IMR-90 (cell line): Measurements from ENCODE around the gene RAD23B. TPM values are rescaled to one million over a fixed set of nuclear protein-coding genes. Genes with fewer than 3 reads are reported as not detected.

Experiments
- ATAC-seq: fragments of 200-7000 bp; cut with Tn5 transposase; 2 replicates; pipeline ENCODE4 v1.9.1; 2020; ENCODE audit warnings: low read depth, mild to moderate bottlenecking, moderate library complexity
- BruUV-seq: library from RNA; stranded (reverse); fragments of 400-500 nt; replicated peaks from 2 replicates; lab custom pipeline; 2021; lab: Mats Ljungman, UMichigan
- CTCF ChIA-PET: fragments of 300-600 bp; formaldehyde crosslinking; extraction: SDS; loops from one replicate; lab custom pipeline; 2021; ENCODE audit warnings: antibody characterized with exemption; lab: Yijun Ruan, JAX
- POLR2A ChIA-PET: fragments of 300-600 bp; sonication (Branson Sonifier 250); formaldehyde crosslinking; loops from one replicate; lab custom pipeline; 2022; ENCODE audit warnings: antibody characterized with exemption; ENCODE audit not compliant: unreplicated experiment; lab: Charles Lee
- DNase-seq: peaks from one replicate; pipeline ENCODE4 v3.0.0; 2013
- H2AFZ ChIP-seq: replicated peaks from 2 replicates; pipeline ENCODE3; 2013; ENCODE audit warnings: low read length, mild to moderate bottlenecking; ENCODE audit not compliant: poor library complexity
- H2AK5ac ChIP-seq: 2 replicates; pipeline ENCODE4 v1.6.1; 2013; ENCODE audit warnings: low read depth, low read length, inconsistent platforms
- H2AK9ac ChIP-seq: replicated peaks from 2 replicates; pipeline ENCODE3; 2013; ENCODE audit warnings: mild to moderate bottlenecking, low read depth, low read length, moderate library complexity; ENCODE audit not compliant: poor library complexity
- H2BK120ac ChIP-seq: 2 replicates; pipeline ENCODE4 v1.6.1; 2013; ENCODE audit warnings: low read depth, low read length, inconsistent platforms
- H2BK15ac ChIP-seq: 3 replicates; pipeline ENCODE4 v1.6.1; 2013; ENCODE audit warnings: low read depth, low read length, inconsistent platforms
- H2BK20ac ChIP-seq: 2 replicates; pipeline ENCODE4 v1.6.1; 2013; ENCODE audit warnings: low read depth, mild to moderate bottlenecking, inconsistent platforms, low read length, moderate library complexity
- H2BK5ac ChIP-seq: 2 replicates; pipeline ENCODE4 v1.6.1; 2013; ENCODE audit warnings: mild to moderate bottlenecking, low read depth, low read length, inconsistent platforms; ENCODE audit not compliant: poor library complexity, severe bottlenecking
- H3K14ac ChIP-seq: replicated peaks from 2 replicates; pipeline ENCODE4 v1.6.1; 2013; ENCODE audit warnings: low read depth, low read length, inconsistent platforms
- H3K18ac ChIP-seq: 2 replicates; pipeline ENCODE4 v1.6.1; 2013; ENCODE audit warnings: low read depth, low read length, control low read depth
- H3K23ac ChIP-seq: 2 replicates; pipeline ENCODE4 v1.6.1; 2013; ENCODE audit warnings: low read depth, low read length, inconsistent platforms
- H3K27ac ChIP-seq: 2 replicates; pipeline ENCODE4 v1.5.1; 2013; ENCODE audit warnings: mild to moderate bottlenecking, control low read depth, low read length; ENCODE audit not compliant: insufficient read depth
- H3K27me3 ChIP-seq: 2 replicates; pipeline ENCODE4 v1.6.1; 2013; ENCODE audit warnings: low read length; ENCODE audit not compliant: control insufficient read depth, insufficient read depth
- H3K36me3 ChIP-seq: 2 replicates; pipeline ENCODE4 v1.6.1; 2013; ENCODE audit warnings: low read length, mixed read lengths; ENCODE audit not compliant: control insufficient read depth, insufficient read depth
- H3K4ac ChIP-seq: 2 replicates; pipeline ENCODE4 v1.6.1; 2013; ENCODE audit warnings: low read depth, low read length, inconsistent platforms
- H3K4me1 ChIP-seq: 2 replicates; pipeline ENCODE4 v1.6.1; 2013; ENCODE audit warnings: low read length, mixed read lengths; ENCODE audit not compliant: control insufficient read depth, insufficient read depth
- H3K4me2 ChIP-seq: 2 replicates; pipeline ENCODE4 v1.6.1; 2013; ENCODE audit warnings: low read depth, mild to moderate bottlenecking, control low read depth, low read length, moderate library complexity
- H3K4me3 ChIP-seq: 2 replicates; pipeline ENCODE4 v1.5.1; 2013; ENCODE audit warnings: low read depth, mild to moderate bottlenecking, control low read depth, low read length, moderate library complexity; ENCODE audit not compliant: insufficient read depth
- H3K56ac ChIP-seq: 2 replicates; pipeline ENCODE4 v1.6.1; 2013; ENCODE audit warnings: low read length, inconsistent platforms; ENCODE audit not compliant: insufficient read depth; ENCODE audit errors: extremely low read depth
- H3K79me1 ChIP-seq, 2 experiments: 2 replicates each; pipeline ENCODE4 v1.6.1; 2013; ENCODE audit warnings: low read length in 2 of 2, inconsistent platforms in 1 of 2, low read depth in 1 of 2
- H3K9ac ChIP-seq: 2 replicates; pipeline ENCODE4 v1.6.1; 2013; ENCODE audit warnings: low read depth, low read length, control low read depth
- H3K9me1 ChIP-seq: 2 replicates; pipeline ENCODE4 v1.6.1; 2013; ENCODE audit warnings: low read length, inconsistent platforms; ENCODE audit not compliant: insufficient read depth
- H3K9me3 ChIP-seq: 2 replicates; pipeline ENCODE4 v1.6.1; 2013; ENCODE audit warnings: low read length; ENCODE audit not compliant: control insufficient read depth, insufficient read depth
- H4K20me1 ChIP-seq: 2 replicates; pipeline ENCODE4 v1.6.1; 2013; ENCODE audit warnings: low read length, inconsistent platforms; ENCODE audit not compliant: insufficient read depth
- H4K5ac ChIP-seq: 2 replicates; pipeline ENCODE4 v1.6.1; 2013; ENCODE audit warnings: mild to moderate bottlenecking, low read depth, low read length, control low read depth
- H4K8ac ChIP-seq, 2 experiments: 2 replicates each; pipeline ENCODE4 v1.6.1; 2013; ENCODE audit warnings: low read depth in 2 of 2, low read length in 2 of 2, control low read depth in 1 of 2, inconsistent platforms in 1 of 2
- H4K91ac ChIP-seq: 2 replicates; pipeline ENCODE4 v1.6.1; 2013; ENCODE audit warnings: low read depth, low read length, inconsistent platforms; ENCODE audit not compliant: insufficient read depth
- BHLHE40 ChIP-seq: fragments of 150-350 bp; IDR thresholded peaks from 2 replicates; pipeline ENCODE4 v1.6.1; 2016; ENCODE audit warnings: mild to moderate bottlenecking, low read depth, low read length
- CEBPB ChIP-seq: IDR thresholded peaks from 2 replicates; pipeline ENCODE4 v1.6.1; 2012; ENCODE audit warnings: low read depth, low read length, improper control_type of control experiment
- MAFK ChIP-seq: IDR thresholded peaks from 2 replicates; pipeline ENCODE4 v1.6.1; 2012; ENCODE audit warnings: low read depth, low read length, improper control_type of control experiment
- NFE2L2 ChIP-seq: fragments of 150-350 bp; IDR thresholded peaks from 2 replicates; pipeline ENCODE4 v1.6.1; 2016; ENCODE audit warnings: low read depth, mild to moderate bottlenecking, low read length
- RCOR1 ChIP-seq: IDR thresholded peaks from 2 replicates; pipeline ENCODE4 v1.6.1; 2012; ENCODE audit warnings: mild to moderate bottlenecking, low read length, improper control_type of control experiment; ENCODE audit not compliant: insufficient replicate concordance
- RFX5 ChIP-seq: IDR thresholded peaks from 2 replicates; pipeline ENCODE4 v1.8.0; 2012; ENCODE audit warnings: low read depth, mild to moderate bottlenecking, low read length, moderate library complexity
- WGBS, 2 experiments: methylation state at CpG; one replicate each; pipeline versions ENCODE4 v1.1.5 to v1.1.7; 2013; ENCODE audit warnings: missing lambda C conversion rate in 2 of 2; ENCODE audit not compliant: insufficient read length in 1 of 2; ENCODE audit errors: extremely low coverage in 2 of 2; 5-methylcytosine and 5-hydroxymethylcytosine counted together
- dilution Hi-C: fragments of 300-500 bp; cut with HindIII; formaldehyde crosslinking; loops from one replicate; pipeline ENCODE4 v1.14.3; 2018; ENCODE audit warnings: low sequenced_read_pairs; ENCODE audit not compliant: unreplicated experiment
- in situ Hi-C: fragments of 300-500 bp; cut with MboI; formaldehyde crosslinking; loops from 3 replicates; pipeline ENCODE4 v1.14.3; 2019; ENCODE audit warnings: low sequenced_read_pairs, inconsistent platforms, mixed read lengths
- intact Hi-C: fragments of 100-400 bp; cut with micrococcal nuclease; formaldehyde crosslinking; loops from 2 replicates; pipeline ENCODE4 v1.10.0; 2022
- polyA plus RNA-seq, 3 experiments: library from polyadenylated mRNA; depleted of rRNA; stranded (reverse); fragments of >200 nt; gene quantifications; 2 replicates each; pipeline ENCODE4 v1.2.3, GENCODE V29; 2012; ENCODE audit warnings: low replicate concordance in 1 of 3
- total RNA-seq: library from RNA; depleted of rRNA; stranded (reverse); fragments of >200 nt; gene quantifications from 2 replicates; pipeline ENCODE4 v1.2.3, GENCODE V29; 2012
- TF ChIP-seq, protein P1 (sequence below): fragments of 150-350 bp; IDR thresholded peaks from 2 replicates; pipeline ENCODE4 v1.6.1; 2017; ENCODE audit warnings: mild to moderate bottlenecking, antibody characterized with exemption, low read length, low read depth
- TF ChIP-seq, protein P2 (sequence below): conservative IDR thresholded peaks from 2 replicates; pipeline ENCODE4 v1.5.1; 2012; ENCODE audit warnings: mild to moderate bottlenecking, low read depth, low read length, improper control_type of control experiment

The RAD23B gene
- total and polyA plus RNA-seq, 2 of the 4 experiments (the other 2 are of a cell fraction): 126 to 148 TPM

DNA sequence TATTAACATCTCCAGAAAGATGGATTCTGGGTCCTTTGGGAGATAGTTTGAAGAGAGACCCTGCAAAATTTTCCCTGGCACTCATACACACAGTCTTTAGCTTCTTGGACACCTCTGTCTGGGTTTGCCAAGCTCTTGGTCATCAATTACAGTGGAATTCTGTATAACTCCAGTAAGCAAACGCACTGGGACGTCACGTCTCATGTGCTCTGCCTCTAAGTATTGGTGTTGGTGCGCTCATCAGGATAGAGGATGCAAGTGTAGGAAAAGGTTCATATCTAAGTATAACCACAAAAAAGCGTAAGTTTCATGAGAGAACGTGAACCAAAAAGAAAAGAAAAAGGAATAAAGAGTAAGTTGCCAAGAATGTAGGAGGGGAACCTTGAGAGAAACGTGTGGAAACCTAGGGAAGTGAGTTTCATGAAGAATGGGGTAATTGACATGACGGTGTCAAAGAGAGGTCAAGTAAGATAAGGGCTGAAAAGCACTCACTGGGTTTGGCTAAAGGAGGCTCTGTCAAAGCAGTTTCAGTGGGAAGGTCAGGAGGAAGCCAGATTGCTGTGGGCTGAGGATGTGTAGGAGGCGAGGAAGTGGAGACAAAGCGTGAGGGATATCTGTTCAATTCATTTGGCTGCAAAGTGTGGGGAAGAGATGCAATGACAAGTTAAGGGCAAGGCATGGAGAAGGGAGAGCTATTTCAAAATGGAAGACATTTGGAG lies 92.7 kb downstream of the RAD23B start:
- Histone ChIP-seq H3K56ac (no peak overlapping the region), H2AFZ (no peak overlapping the region), H4K20me1 (no peaks in the 10 kb centered on the region), H2BK120ac (no peak overlapping the region), H3K79me1 (no peaks in the 10 kb centered on the region), H2AK9ac (no peak overlapping the region), H2AK5ac (no peak overlapping the region), H4K5ac (no peak overlapping the region), H4K8ac (no peak overlapping the region), H3K14ac (no peak overlapping the region), H3K23ac (no peak overlapping the region), H3K18ac (no peak overlapping the region), H3K4me1 (no peaks in the 10 kb centered on the region), H3K9me1 (no peaks in the 10 kb centered on the region), H3K4ac (no peak overlapping the region), H2BK20ac (no peak overlapping the region), H3K27me3 (peaks cover 5% of the 10 kb centered on the region; the same call in 1 of the 2 replicates), H3K36me3 (no peaks in the 10 kb centered on the region), H3K9ac (no peak overlapping the region), H2BK15ac (no peak overlapping the region), H2BK5ac (no peak overlapping the region), H4K91ac (no peak overlapping the region), H3K4me2 (no peak overlapping the region), H3K27ac (no peak overlapping the region), H3K9me3 (no peaks in the 10 kb centered on the region), H3K4me3 (no peak overlapping the region)
- dilution Hi-C loops: no loop called here
- TF ChIP-seq, protein P1, sequence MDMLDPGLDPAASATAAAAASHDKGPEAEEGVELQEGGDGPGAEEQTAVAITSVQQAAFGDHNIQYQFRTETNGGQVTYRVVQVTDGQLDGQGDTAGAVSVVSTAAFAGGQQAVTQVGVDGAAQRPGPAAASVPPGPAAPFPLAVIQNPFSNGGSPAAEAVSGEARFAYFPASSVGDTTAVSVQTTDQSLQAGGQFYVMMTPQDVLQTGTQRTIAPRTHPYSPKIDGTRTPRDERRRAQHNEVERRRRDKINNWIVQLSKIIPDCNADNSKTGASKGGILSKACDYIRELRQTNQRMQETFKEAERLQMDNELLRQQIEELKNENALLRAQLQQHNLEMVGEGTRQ: no peak
- no peak for TF ChIP-seq RFX5
- TF ChIP-seq BHLHE40: no peak
- TF ChIP-seq NFE2L2: no peak
- TF ChIP-seq, protein P2, sequence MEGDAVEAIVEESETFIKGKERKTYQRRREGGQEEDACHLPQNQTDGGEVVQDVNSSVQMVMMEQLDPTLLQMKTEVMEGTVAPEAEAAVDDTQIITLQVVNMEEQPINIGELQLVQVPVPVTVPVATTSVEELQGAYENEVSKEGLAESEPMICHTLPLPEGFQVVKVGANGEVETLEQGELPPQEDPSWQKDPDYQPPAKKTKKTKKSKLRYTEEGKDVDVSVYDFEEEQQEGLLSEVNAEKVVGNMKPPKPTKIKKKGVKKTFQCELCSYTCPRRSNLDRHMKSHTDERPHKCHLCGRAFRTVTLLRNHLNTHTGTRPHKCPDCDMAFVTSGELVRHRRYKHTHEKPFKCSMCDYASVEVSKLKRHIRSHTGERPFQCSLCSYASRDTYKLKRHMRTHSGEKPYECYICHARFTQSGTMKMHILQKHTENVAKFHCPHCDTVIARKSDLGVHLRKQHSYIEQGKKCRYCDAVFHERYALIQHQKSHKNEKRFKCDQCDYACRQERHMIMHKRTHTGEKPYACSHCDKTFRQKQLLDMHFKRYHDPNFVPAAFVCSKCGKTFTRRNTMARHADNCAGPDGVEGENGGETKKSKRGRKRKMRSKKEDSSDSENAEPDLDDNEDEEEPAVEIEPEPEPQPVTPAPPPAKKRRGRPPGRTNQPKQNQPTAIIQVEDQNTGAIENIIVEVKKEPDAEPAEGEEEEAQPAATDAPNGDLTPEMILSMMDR: no peak
- TF ChIP-seq CEBPB: no peak
- TF ChIP-seq RCOR1: no peak
- TF ChIP-seq MAFK: no peak
- in situ Hi-C loops: no loop called here
- no TSS peak for BruUV-seq
- no peak for ATAC-seq
- intact Hi-C loops: no loop called here
- DNase-seq: no peak
- POLR2A ChIA-PET: no interaction called here
- 0% methylated on average over 2 of the region's 10 CpGs; no CpG with 5 or more reads in 1 of the 2 experiments for WGBS, 2 experiments
- CTCF ChIA-PET: no interaction called here
